Measurements from ENCODE around the gene ARL8B. TPM values are rescaled to one million over a fixed set of nuclear protein-coding genes. Genes with fewer than 3 reads are reported as not detected.

The ARL8B gene
- polyA plus RNA-seq, 1 of the 3 experiments (the other 2 are of a cell fraction) = 21.9 TPM

GRCh38 chr3:5151586-5151985 lies 29.5 kb downstream of the ARL8B start:
- 95% methylated on average over 6 of the region's 6 CpGs for WGBS (ENCODE audit: low lambda C conversion rate)
- CTCF ChIA-PET = interaction anchor here (0.8 kb wide), 1 partner anchor 21 kb away, joined by 4 read pairs; no protein-coding TSS in a partner anchor
- Histone ChIP-seq H3K36me3 (replicated peaks in 1 of 2; ENCODE audit: control insufficient read depth in 1 of 2, insufficient read depth in 2 of 2, low read length in 1 of 2) (peaks cover 0 to 4% of the 10 kb centered on the region in 2 experiments), H3K4me2 (no peak overlapping the region), H3F3A (replicated peaks; ENCODE audit: insufficient read depth) (no peaks in the 10 kb centered on the region), H3K9me3 (no peaks in the 10 kb centered on the region), H2AFZ (ENCODE audit: low read depth) (no peak overlapping the region), H3K9me2 (no peaks in the 10 kb centered on the region), H3K4me1 (ENCODE audit: control insufficient read depth in 1 of 2, insufficient read depth in 2 of 2, low read depth in 1 of 2, low read length in 1 of 2) (no peaks in the 10 kb centered on the region), H3K9ac (no peak overlapping the region), H3K4me3 (ENCODE audit: low read depth in 2 of 2, low read length in 1 of 2) (no peak overlapping the region), H3K27ac (ENCODE audit: low read depth in 2 of 2, low read length in 1 of 2) (no peak overlapping the region), H4K20me1 (ENCODE audit: insufficient read depth) (peaks cover 66% of the 10 kb centered on the region), H3K27me3 (ENCODE audit: insufficient read depth) (no peaks in the 10 kb centered on the region), H3K79me2 (ENCODE audit: insufficient read depth) (peaks cover 100% of the 10 kb centered on the region)
- POLR2A ChIA-PET = no interaction called here
- TF ChIP-seq MAX (IDR thresholded peaks at IDR 0.05; ENCODE audit: low read depth) = no peak
- no peak for TF ChIP-seq JUND (IDR thresholded peaks at IDR 0.05)
- TF ChIP-seq EP300 (IDR thresholded peaks at IDR 0.05; ENCODE audit: borderline replicate concordance in 1 of 2, low read depth in 1 of 2, low read length in 1 of 2) = no peak
- TF ChIP-seq EZH2phosphoT487 (IDR thresholded peaks at IDR 0.05; ENCODE audit: borderline replicate concordance, low read depth) = no peak
- TF ChIP-seq MXI1 (IDR thresholded peaks at IDR 0.05; ENCODE audit: low read depth, low read length) = no peak
- no peak for TF ChIP-seq GATA2 (CRISPR knock-in tag; IDR thresholded peaks at IDR 0.05)
- TF ChIP-seq TEAD4 (IDR thresholded peaks at IDR 0.05; ENCODE audit: borderline replicate concordance, insufficient read depth) = no peak
- TF ChIP-seq, protein P1, sequence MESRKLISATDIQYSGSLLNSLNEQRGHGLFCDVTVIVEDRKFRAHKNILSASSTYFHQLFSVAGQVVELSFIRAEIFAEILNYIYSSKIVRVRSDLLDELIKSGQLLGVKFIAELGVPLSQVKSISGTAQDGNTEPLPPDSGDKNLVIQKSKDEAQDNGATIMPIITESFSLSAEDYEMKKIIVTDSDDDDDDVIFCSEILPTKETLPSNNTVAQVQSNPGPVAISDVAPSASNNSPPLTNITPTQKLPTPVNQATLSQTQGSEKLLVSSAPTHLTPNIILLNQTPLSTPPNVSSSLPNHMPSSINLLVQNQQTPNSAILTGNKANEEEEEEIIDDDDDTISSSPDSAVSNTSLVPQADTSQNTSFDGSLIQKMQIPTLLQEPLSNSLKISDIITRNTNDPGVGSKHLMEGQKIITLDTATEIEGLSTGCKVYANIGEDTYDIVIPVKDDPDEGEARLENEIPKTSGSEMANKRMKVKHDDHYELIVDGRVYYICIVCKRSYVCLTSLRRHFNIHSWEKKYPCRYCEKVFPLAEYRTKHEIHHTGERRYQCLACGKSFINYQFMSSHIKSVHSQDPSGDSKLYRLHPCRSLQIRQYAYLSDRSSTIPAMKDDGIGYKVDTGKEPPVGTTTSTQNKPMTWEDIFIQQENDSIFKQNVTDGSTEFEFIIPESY (IDR thresholded peaks at IDR 0.05; ENCODE audit: borderline replicate concordance, low read depth) = no peak
- no peak for TF ChIP-seq TAF1 (IDR thresholded peaks at IDR 0.05; ENCODE audit: borderline replicate concordance, low read depth, low read length)
- TF ChIP-seq IRF3 (IDR thresholded peaks at IDR 0.05; ENCODE audit: low read depth, low read length) = no peak
- TF ChIP-seq RFX5 (IDR thresholded peaks at IDR 0.05; ENCODE audit: low read length) = no peak
- TF ChIP-seq, protein P2, sequence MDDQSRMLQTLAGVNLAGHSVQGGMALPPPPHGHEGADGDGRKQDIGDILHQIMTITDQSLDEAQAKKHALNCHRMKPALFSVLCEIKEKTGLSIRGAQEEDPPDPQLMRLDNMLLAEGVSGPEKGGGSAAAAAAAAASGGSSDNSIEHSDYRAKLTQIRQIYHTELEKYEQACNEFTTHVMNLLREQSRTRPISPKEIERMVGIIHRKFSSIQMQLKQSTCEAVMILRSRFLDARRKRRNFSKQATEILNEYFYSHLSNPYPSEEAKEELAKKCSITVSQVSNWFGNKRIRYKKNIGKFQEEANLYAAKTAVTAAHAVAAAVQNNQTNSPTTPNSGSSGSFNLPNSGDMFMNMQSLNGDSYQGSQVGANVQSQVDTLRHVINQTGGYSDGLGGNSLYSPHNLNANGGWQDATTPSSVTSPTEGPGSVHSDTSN (IDR thresholded peaks at IDR 0.05) = no peak
- TF ChIP-seq YY1 (IDR thresholded peaks at IDR 0.05; ENCODE audit: low read depth) = no peak
- no peak for TF ChIP-seq SIN3A (IDR thresholded peaks at IDR 0.05; ENCODE audit: borderline replicate concordance, low read depth, low read length)
- TF ChIP-seq SMC3 (IDR thresholded peaks at IDR 0.05; ENCODE audit: low read depth, low read length) = no peak
- TF ChIP-seq CTCF (IDR thresholded peaks at IDR 0.05) = no peak
- no peak for TF ChIP-seq MEF2A (IDR thresholded peaks at IDR 0.05; ENCODE audit: borderline replicate concordance, low read depth)
- no peak for TF ChIP-seq RXRA (IDR thresholded peaks at IDR 0.05; ENCODE audit: borderline replicate concordance, low read depth)
- no peak for TF ChIP-seq RCOR1 (IDR thresholded peaks at IDR 0.05; ENCODE audit: low read length)
- no peak for TF ChIP-seq GABPA (IDR thresholded peaks at IDR 0.05; ENCODE audit: low read depth)
- no peak for DNase-seq
